Neural progenitor cell (in vitro differentiated cells): ENCODE data around the gene NAP1L4. TPM values are rescaled to one million over a fixed set of nuclear protein-coding genes. Genes with fewer than 3 reads are reported as not detected.

Source experiments
- DNase-seq: peaks from one replicate; pipeline ENCODE4 v3.0.0-alpha.2; 2016; ENCODE audit warnings: low spot score
- H2AFZ ChIP-seq: fragments of 200-600 bp; sonication (generic); replicated peaks from 2 replicates; pipeline ENCODE4 v1.6.1; 2016; ENCODE audit warnings: antibody characterized with exemption
- H3F3A ChIP-seq: fragments of 200-600 bp; sonication (generic); 2 replicates; pipeline ENCODE4 v1.6.1; 2016; ENCODE audit warnings: antibody characterized with exemption, low read depth
- H3K27ac ChIP-seq: fragments of 200-600 bp; sonication (generic); 2 replicates; pipeline ENCODE4 v1.5.1; 2016; ENCODE audit warnings: mild to moderate bottlenecking
- H3K27me3 ChIP-seq: fragments of 200-600 bp; sonication (generic); 2 replicates; pipeline ENCODE4 v1.6.1; 2016; ENCODE audit warnings: mild to moderate bottlenecking, moderate library complexity
- H3K36me3 ChIP-seq: fragments of 200-600 bp; sonication (generic); 2 replicates; pipeline ENCODE4 v1.5.1; 2016
- H3K4me1 ChIP-seq: fragments of 200-600 bp; sonication (generic); 2 replicates; pipeline ENCODE4 v1.6.1; 2016; ENCODE audit warnings: mixed run types
- H3K4me2 ChIP-seq: fragments of 200-600 bp; sonication (generic); 2 replicates; pipeline ENCODE4 v1.6.1; 2016
- H3K4me3 ChIP-seq: fragments of 200-600 bp; sonication (generic); 2 replicates; pipeline ENCODE4 v1.5.1; 2016
- H3K79me2 ChIP-seq: fragments of 200-600 bp; sonication (generic); 2 replicates; pipeline ENCODE4 v1.6.1; 2016; ENCODE audit warnings: low read depth
- H3K9ac ChIP-seq: fragments of 200-600 bp; sonication (generic); 2 replicates; pipeline ENCODE4 v1.6.1; 2016
- H3K9me3 ChIP-seq: fragments of 200-600 bp; sonication (generic); 2 replicates; pipeline ENCODE4 v1.5.1; 2016; ENCODE audit warnings: low read depth
- H4K20me1 ChIP-seq: fragments of 200-600 bp; sonication (generic); 2 replicates; pipeline ENCODE4 v1.6.1; 2016; ENCODE audit warnings: low read depth
- H3K27ac Mint-ChIP-seq: 3 replicates; pipeline ENCODE4 v1.8.0; 2021; ENCODE audit warnings: mixed read lengths
- H3K27me3 Mint-ChIP-seq: 2 replicates; pipeline ENCODE4 v1.8.0; 2022; ENCODE audit warnings: low read depth, mild to moderate bottlenecking, inconsistent platforms, moderate library complexity, mixed read lengths; ENCODE audit not compliant: insufficient read depth
- H3K36me3 Mint-ChIP-seq: 3 replicates; pipeline ENCODE4 v1.8.0; 2021; ENCODE audit warnings: mixed read lengths
- H3K4me1 Mint-ChIP-seq: 3 replicates; pipeline ENCODE4 v1.8.0; 2021; ENCODE audit warnings: mixed read lengths
- H3K4me3 Mint-ChIP-seq: 3 replicates; pipeline ENCODE4 v1.8.0; 2021; ENCODE audit warnings: mild to moderate bottlenecking, moderate library complexity, mixed read lengths
- H3K9me3 Mint-ChIP-seq: 3 replicates; pipeline ENCODE4 v1.8.0; 2020; ENCODE audit warnings: mixed read lengths
- EZH2 ChIP-seq: fragments of 200-600 bp; sonication (generic); IDR thresholded peaks from 2 replicates; pipeline ENCODE4 v1.6.1; 2017; ENCODE audit warnings: antibody characterized with exemption, mild to moderate bottlenecking, moderate library complexity
- EZH2phosphoT487 ChIP-seq: fragments of 200-600 bp; sonication (generic); IDR thresholded peaks from 2 replicates; pipeline ENCODE4 v1.6.1; 2017; ENCODE audit warnings: antibody characterized with exemption
- total RNA-seq: library from RNA; depleted of rRNA; stranded (reverse); fragments of >200 nt; gene quantifications from 2 replicates; pipeline ENCODE4 v1.2.3, GENCODE V29; 2015; ENCODE audit warnings: low replicate concordance
- TF ChIP-seq, protein P1 (sequence below): fragments of 200-600 bp; sonication (generic); IDR thresholded peaks from 2 replicates; pipeline ENCODE4 v1.5.1; 2017; ENCODE audit warnings: antibody characterized with exemption, mild to moderate bottlenecking

NAP1L4 gene
- total RNA-seq, 1 donor from 2014 or later = 191 TPM

DNA sequence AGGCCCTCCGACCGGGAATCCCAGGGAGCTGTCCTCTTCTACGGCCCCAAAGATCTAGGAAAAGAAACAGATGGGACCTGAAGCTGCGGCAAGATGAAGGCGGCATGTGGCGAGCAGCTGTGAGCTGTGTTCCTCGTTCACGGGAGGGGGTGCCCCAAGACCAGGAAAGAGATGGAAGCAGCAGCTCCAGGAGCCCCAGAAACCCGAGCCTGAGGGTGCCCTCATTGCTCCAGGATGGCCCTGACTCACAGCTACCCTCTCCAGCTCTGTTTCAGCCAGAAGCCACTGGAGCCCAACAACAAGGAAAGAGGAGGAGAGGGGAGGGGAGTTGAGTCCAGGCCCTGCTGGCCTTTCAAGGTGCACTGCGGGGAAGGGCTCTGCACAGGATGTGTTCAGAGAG, 23.7 kb upstream of the NAP1L4 start:
- no peaks in the 10 kb centered on the region for H4K20me1 ChIP-seq

GRCh38 chr11:3014943-3015342, 22.8 kb upstream of the NAP1L4 start:
- Histone ChIP-seq H3K4me2 (no peak overlapping the region), H3K27ac (no peak overlapping the region), H3K27me3 (no peaks in the 10 kb centered on the region), H3K79me2 (no peaks in the 10 kb centered on the region), H3K4me1 (no peaks in the 10 kb centered on the region), H3F3A (no peaks in the 10 kb centered on the region), H3K9ac (no peak overlapping the region), H4K20me1 (no peaks in the 10 kb centered on the region), H3K4me3 (no peak overlapping the region), H3K36me3 (no peaks in the 10 kb centered on the region), H3K9me3 (no peaks in the 10 kb centered on the region), H2AFZ (no peak overlapping the region)
- Mint-ChIP-seq H3K27me3 (peaks cover 2% of the 10 kb centered on the region), H3K36me3 (peaks cover 11% of the 10 kb centered on the region), H3K27ac (no peak overlapping the region), H3K4me1 (no peaks in the 10 kb centered on the region), H3K4me3 (no peak overlapping the region), H3K9me3 (no peaks in the 10 kb centered on the region)
- TF ChIP-seq EZH2 = no peak
- TF ChIP-seq, protein P1, sequence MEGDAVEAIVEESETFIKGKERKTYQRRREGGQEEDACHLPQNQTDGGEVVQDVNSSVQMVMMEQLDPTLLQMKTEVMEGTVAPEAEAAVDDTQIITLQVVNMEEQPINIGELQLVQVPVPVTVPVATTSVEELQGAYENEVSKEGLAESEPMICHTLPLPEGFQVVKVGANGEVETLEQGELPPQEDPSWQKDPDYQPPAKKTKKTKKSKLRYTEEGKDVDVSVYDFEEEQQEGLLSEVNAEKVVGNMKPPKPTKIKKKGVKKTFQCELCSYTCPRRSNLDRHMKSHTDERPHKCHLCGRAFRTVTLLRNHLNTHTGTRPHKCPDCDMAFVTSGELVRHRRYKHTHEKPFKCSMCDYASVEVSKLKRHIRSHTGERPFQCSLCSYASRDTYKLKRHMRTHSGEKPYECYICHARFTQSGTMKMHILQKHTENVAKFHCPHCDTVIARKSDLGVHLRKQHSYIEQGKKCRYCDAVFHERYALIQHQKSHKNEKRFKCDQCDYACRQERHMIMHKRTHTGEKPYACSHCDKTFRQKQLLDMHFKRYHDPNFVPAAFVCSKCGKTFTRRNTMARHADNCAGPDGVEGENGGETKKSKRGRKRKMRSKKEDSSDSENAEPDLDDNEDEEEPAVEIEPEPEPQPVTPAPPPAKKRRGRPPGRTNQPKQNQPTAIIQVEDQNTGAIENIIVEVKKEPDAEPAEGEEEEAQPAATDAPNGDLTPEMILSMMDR = no peak
- no peak for TF ChIP-seq EZH2phosphoT487
- DNase-seq = no peak

More for the DNA sequence above, 23.7 kb upstream of the NAP1L4 start:
- Histone ChIP-seq H3K9ac (no peak overlapping the region), H3K4me3 (no peak overlapping the region), H3K9me3 (no peaks in the 10 kb centered on the region), H3K79me2 (no peaks in the 10 kb centered on the region), H3F3A (no peaks in the 10 kb centered on the region), H3K36me3 (no peaks in the 10 kb centered on the region), H3K4me2 (no peak overlapping the region), H3K27ac (no peak overlapping the region), H3K4me1 (peaks cover 2% of the 10 kb centered on the region), H3K27me3 (no peaks in the 10 kb centered on the region), H2AFZ (no peak overlapping the region)
- peaks cover 13% of the 10 kb centered on the region for H3K36me3 Mint-ChIP-seq
- H3K4me1 Mint-ChIP-seq = no peaks in the 10 kb centered on the region
- DNase-seq = no peak
- peaks cover 5% of the 10 kb centered on the region for H3K27me3 Mint-ChIP-seq
- H3K27ac Mint-ChIP-seq = no peak overlapping the region
- TF ChIP-seq EZH2 (no peak), EZH2phosphoT487 (no peak)
- H3K4me3 Mint-ChIP-seq = no peak overlapping the region
- H3K9me3 Mint-ChIP-seq = no peaks in the 10 kb centered on the region

DNA sequence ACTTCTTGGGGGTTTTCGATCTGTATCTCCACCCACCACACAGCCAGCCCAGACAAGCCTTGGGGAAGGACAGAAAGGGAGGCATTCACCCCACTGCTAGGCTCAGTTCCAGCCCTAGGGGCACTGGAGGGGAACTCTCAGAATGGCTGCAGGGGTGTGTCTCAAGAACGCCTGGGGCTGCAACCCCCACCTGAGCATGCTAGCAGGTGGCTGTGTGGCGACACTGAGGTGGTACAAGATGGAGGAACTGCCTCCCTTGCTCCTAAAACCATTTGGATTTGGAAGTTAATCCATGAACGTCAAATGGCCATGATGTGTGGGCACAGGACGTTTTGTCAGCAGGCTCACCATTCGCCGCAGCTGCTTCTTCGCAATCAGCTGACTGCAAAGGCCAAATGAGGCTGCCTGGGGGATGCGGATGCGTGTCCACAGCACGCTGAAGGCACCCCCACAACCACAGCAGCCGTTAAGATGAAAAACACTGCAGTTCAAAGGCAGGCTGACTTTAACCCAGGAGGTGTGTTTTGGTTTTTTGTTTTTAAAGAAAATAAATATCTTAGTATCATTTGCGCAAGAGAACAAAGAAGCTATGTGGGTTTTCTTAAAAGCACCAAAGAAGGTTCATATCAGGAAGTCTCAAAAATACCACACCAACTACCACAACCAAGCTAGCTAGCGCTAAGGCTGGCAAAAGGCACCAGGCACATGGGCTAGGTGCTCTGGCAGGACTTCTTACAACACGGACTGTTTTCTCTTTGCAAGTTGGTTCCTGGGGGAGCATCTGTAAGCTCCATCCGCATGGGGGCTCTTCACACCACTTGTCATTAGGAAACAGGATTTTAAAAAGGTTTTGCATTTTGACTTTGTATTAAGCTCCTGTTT, 22.2 kb upstream of the NAP1L4 start:
- no peaks in the 10 kb centered on the region for H3K79me2 ChIP-seq
- H3K9ac ChIP-seq = no peak overlapping the region
- Mint-ChIP-seq H3K9me3 (no peaks in the 10 kb centered on the region), H3K27me3 (peaks cover 2% of the 10 kb centered on the region), H3K27ac (no peak overlapping the region), H3K4me3 (no peak overlapping the region), H3K36me3 (peaks cover 13% of the 10 kb centered on the region), H3K4me1 (no peaks in the 10 kb centered on the region)
- H2AFZ ChIP-seq = no peak overlapping the region
- no peak for DNase-seq
- H3K27ac ChIP-seq = no peak overlapping the region
- no peaks in the 10 kb centered on the region for H3K27me3 ChIP-seq
- no peak overlapping the region for H3K4me3 ChIP-seq
- no peaks in the 10 kb centered on the region for H3K4me1 ChIP-seq
- TF ChIP-seq EZH2 = no peak
- TF ChIP-seq, protein P1 = no peak
- TF ChIP-seq EZH2phosphoT487 = no peak
- no peaks in the 10 kb centered on the region for H3K9me3 ChIP-seq
- H4K20me1 ChIP-seq = no peaks in the 10 kb centered on the region
- H3F3A ChIP-seq = no peaks in the 10 kb centered on the region
- H3K4me2 ChIP-seq = no peak overlapping the region
- no peaks in the 10 kb centered on the region for H3K36me3 ChIP-seq
